Epithelial cell of prostate (primary cell): Measurements from ENCODE around the gene EML1.

ENCODE experiments used
- DNase-seq: peaks from one replicate; pipeline ENCODE4 v3.0.0-alpha.2; 2011; ENCODE audit warnings: low read depth, low spot score
- H3K27ac ChIP-seq: fragments of 450-650 bp; 2 replicates; pipeline ENCODE4 v1.5.1; 2017; ENCODE audit warnings: mild to moderate bottlenecking

The EML1 gene

GRCh38 chr14:99888149-99888548 is 94.9 kb downstream of the EML1 start:
- DNase-seq, result no peak
- no peak overlapping the region for H3K27ac ChIP-seq

- no peak overlapping the region for H3K27ac ChIP-seq
- no peak for DNase-seq
Observed at GRCh38 chr14:99889268-99889667, 96.1 kb downstream of the EML1 start.

GRCh38 chr14:99891266-99891665 is 98.1 kb downstream of the EML1 start:
- H3K27ac ChIP-seq, result no peak overlapping the region
- DNase-seq, result no peak

- H3K27ac ChIP-seq, result no peak overlapping the region
- DNase-seq, result no peak
Observed at GRCh38 chr14:99891900-99892299, 98.7 kb downstream of the EML1 start.

GRCh38 chr14:99892406-99892805 is 99.2 kb downstream of the EML1 start:
- H3K27ac ChIP-seq, result no peak overlapping the region
- DNase-seq, result no peak

- DNase-seq, result no peak
Observed at GRCh38 chr14:99896361-99896760, 103.1 kb downstream of the EML1 start.

GRCh38 chr14:99899578-99900178 is 106.5 kb downstream of the EML1 start:
- DNase-seq, result no peak
- H3K27ac ChIP-seq, result no peak overlapping the region

More at GRCh38 chr14:99896361-99896760, 103.1 kb downstream of the EML1 start:
- no peak overlapping the region for H3K27ac ChIP-seq

- DNase-seq, result no peak
- H3K27ac ChIP-seq, result no peak overlapping the region
Observed at GRCh38 chr14:99902925-99903324, 109.7 kb downstream of the EML1 start.

GRCh38 chr14:99904506-99904905 is 111.3 kb downstream of the EML1 start:
- no peak for DNase-seq
- H3K27ac ChIP-seq, result no peak overlapping the region

GRCh38 chr14:99905121-99905520 is 111.9 kb downstream of the EML1 start:
- H3K27ac ChIP-seq, result no peak overlapping the region
- no peak for DNase-seq

GRCh38 chr14:99907761-99908652 is 114.8 kb downstream of the EML1 start:
- DNase-seq, result no peak
- H3K27ac ChIP-seq, result no peak overlapping the region

- no peak overlapping the region for H3K27ac ChIP-seq
- DNase-seq, result no peak
Observed at GRCh38 chr14:99908653-99909250, 115.5 kb downstream of the EML1 start.

- H3K27ac ChIP-seq, result no peak overlapping the region
- no peak for DNase-seq
Observed at GRCh38 chr14:99909513-99910064, 116.4 kb downstream of the EML1 start.

- H3K27ac ChIP-seq, result no peak overlapping the region
- DNase-seq, result peak; percentile 72
Observed at GRCh38 chr14:99910337-99911309, 117.4 kb downstream of the EML1 start.

- H3K27ac ChIP-seq, result no peak overlapping the region
- no peak for DNase-seq
Observed at GRCh38 chr14:99915305-99916090, 122.3 kb downstream of the EML1 start.

- DNase-seq, result no peak
- H3K27ac ChIP-seq, result no peak overlapping the region
Observed at GRCh38 chr14:99916091-99916383, 122.8 kb downstream of the EML1 start.

- H3K27ac ChIP-seq, result no peak overlapping the region
- no peak for DNase-seq
Observed at GRCh38 chr14:99918781-99919180, 125.6 kb downstream of the EML1 start.

GRCh38 chr14:99921425-99921824 is 128.2 kb downstream of the EML1 start:
- DNase-seq, result no peak
- H3K27ac ChIP-seq, result no peak overlapping the region

GRCh38 chr14:99924379-99924778 is 131.2 kb downstream of the EML1 start:
- DNase-seq, result no peak
- no peak overlapping the region for H3K27ac ChIP-seq
